Measurements from ENCODE around the gene ZNF569.
"Not testable (repeated sequence)": the region's sequence is repeated elsewhere in the genome, so short reads cannot be mapped to it uniquely, and the experiment has no call there.

- TF ChIP-seq POLR2A (IDR thresholded peaks at IDR 0.05); POLR2AphosphoS5 (IDR thresholded peaks at IDR 0.05; ENCODE audit: insufficient read depth in 1 of 2, low read depth in 1 of 2): not testable (repeated sequence)
Measured at GRCh38 chr19:37406140-37406846, 61.0 kb downstream of the ZNF569 start.
